Brain microvascular endothelial cell (primary cell): Measurements from ENCODE around the gene CCBE1.
A peak's percentile ranks its signal among the peaks of the same experiment; 100 is the strongest.

ENCODE experiments used
- DNase-seq: peaks from one replicate; pipeline ENCODE4 v3.0.0-alpha.2; 2020
- H3K27ac ChIP-seq: fragments of 250-450 bp; sonication (Bioruptor Pico); 2 replicates; pipeline ENCODE4 v1.5.1; 2020; ENCODE audit warnings: mild to moderate bottlenecking, moderate library complexity
- H3K27me3 ChIP-seq: fragments of 250-450 bp; sonication (Bioruptor Pico); replicated peaks from 2 replicates; pipeline ENCODE4 v1.5.1; 2020; ENCODE audit warnings: mild to moderate bottlenecking
- H3K36me3 ChIP-seq: fragments of 250-450 bp; sonication (Bioruptor Pico); replicated peaks from 2 replicates; pipeline ENCODE4 v1.5.1; 2020; ENCODE audit warnings: mild to moderate bottlenecking
- H3K4me3 ChIP-seq: 2 replicates; pipeline ENCODE4 v1.5.1; 2011; ENCODE audit warnings: low read depth, mild to moderate bottlenecking, control low read depth, low read length, moderate library complexity
- in situ Hi-C: cut with HindIII; loops from 2 replicates; pipeline ENCODE4 v1.10.0; 2017; ENCODE audit warnings: low sequenced_read_pairs, low pct_ligation_motif_present
- TF ChIP-seq, protein P1 (sequence below): IDR thresholded peaks from 2 replicates; pipeline ENCODE4 v1.5.1; 2011; ENCODE audit warnings: low read depth, mild to moderate bottlenecking, moderate library complexity, low read length, control low read depth, inconsistent platforms; ENCODE audit errors: missing control alignments

CCBE1 gene

DNA sequence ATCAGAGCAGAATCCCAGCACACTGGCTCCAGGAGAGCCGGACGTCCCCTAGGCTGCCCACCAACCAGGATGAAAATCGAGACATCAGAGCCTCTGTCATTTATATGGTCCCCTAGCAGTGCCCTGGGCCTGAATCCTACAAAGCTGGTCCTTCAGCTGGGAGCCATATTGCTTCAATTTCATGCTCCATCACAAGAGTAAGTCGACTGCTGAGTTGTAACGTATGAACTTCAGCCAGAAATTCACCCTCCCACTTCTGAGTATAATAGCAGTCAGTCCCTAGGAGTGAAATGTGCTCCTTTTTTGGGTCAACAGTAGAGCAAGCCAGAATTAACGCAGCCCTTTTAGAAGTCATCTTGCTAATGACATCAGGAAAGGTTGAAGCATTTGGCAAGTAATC, 126.4 kb downstream of the CCBE1 start:
- no peaks in the 10 kb centered on the region for H3K27me3 ChIP-seq
- in situ Hi-C loops = no loop called here
- TF ChIP-seq, protein P1, sequence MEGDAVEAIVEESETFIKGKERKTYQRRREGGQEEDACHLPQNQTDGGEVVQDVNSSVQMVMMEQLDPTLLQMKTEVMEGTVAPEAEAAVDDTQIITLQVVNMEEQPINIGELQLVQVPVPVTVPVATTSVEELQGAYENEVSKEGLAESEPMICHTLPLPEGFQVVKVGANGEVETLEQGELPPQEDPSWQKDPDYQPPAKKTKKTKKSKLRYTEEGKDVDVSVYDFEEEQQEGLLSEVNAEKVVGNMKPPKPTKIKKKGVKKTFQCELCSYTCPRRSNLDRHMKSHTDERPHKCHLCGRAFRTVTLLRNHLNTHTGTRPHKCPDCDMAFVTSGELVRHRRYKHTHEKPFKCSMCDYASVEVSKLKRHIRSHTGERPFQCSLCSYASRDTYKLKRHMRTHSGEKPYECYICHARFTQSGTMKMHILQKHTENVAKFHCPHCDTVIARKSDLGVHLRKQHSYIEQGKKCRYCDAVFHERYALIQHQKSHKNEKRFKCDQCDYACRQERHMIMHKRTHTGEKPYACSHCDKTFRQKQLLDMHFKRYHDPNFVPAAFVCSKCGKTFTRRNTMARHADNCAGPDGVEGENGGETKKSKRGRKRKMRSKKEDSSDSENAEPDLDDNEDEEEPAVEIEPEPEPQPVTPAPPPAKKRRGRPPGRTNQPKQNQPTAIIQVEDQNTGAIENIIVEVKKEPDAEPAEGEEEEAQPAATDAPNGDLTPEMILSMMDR = no peak
- H3K4me3 ChIP-seq = no peak overlapping the region
- H3K27ac ChIP-seq = no peak overlapping the region
- DNase-seq = no peak
- H3K36me3 ChIP-seq = no peaks in the 10 kb centered on the region

DNA sequence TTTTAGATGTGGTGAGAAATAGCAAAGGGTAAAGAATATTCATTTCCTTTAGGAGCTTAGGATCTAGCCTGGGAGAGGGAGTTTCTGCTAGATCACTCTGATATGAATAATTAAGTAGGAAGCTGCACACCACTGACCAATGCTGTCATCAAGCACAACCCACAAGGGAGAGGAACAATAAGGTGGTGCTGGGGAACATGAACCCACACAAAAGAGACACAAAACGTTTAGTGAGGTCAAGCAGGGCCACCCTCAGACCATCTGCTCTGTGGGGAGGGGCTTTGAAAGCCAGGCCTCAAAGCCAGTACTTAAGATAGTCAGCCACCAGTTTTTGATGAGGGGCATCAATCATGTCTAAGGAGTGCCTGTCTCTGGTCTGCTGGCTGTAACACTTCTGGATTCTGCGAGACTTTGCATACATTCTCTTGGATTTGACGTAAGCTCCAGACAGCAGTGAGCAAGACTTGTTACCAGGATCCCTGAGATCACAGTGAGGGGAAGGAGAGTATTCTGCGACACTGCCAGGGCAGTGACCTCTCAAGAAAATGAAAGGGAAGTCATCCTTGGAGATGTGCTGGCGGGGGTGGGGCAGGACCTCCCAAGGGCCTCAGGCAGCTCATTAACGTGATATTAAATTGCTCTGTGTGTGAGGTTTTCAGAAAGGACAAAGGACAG, 127.0 kb downstream of the CCBE1 start:
- Histone ChIP-seq H3K4me3 (no peak overlapping the region), H3K36me3 (no peaks in the 10 kb centered on the region), H3K27me3 (no peaks in the 10 kb centered on the region), H3K27ac (no peak overlapping the region)
- in situ Hi-C loops = no loop called here
- DNase-seq = no peak
- TF ChIP-seq, protein P1 = no peak

DNA sequence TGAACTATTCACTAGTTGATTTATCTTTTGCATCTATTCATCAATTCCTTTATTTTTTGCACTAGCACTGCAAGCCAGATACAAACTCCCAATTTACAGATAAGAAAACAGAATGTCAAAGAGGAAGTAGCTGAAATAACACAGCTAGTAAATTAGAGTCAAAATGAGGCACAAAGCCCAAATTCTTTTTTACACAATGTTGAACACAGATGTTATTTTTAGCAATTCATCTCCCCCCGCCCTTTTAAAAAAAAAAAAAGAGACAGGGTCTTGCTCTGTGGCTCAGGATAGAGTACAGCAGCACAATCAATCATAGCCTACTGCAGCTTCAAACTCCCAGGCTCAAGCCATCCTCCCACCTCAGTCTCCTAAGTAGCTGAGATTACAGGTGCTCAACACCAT, 127.8 kb downstream of the CCBE1 start:
- TF ChIP-seq, protein P1 = no peak

DNA sequence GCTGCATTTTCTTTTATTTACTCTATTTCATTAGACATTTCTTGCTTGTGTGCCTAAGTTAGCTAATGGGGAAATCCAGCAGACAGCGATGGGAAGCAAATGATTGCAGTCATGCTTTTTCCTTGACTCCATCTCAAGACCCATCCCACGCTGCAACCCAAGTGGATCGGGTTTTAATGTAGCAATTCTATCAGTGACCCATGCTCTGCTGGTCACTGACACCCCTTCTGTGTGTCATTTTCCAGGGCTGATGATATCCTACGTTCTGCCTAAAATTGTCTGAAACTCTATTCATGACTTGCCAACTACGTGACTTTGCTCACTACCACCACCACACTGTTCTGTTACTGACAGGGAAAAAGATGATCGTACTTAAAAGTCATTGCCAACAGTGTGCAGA, 129.8 kb downstream of the CCBE1 start:
- Histone ChIP-seq H3K27ac (no peak overlapping the region), H3K36me3 (no peaks in the 10 kb centered on the region), H3K4me3 (no peak overlapping the region), H3K27me3 (no peaks in the 10 kb centered on the region)
- DNase-seq = no peak
- in situ Hi-C loops = no loop called here
- TF ChIP-seq, protein P1 = no peak

More for the DNA sequence above, 127.8 kb downstream of the CCBE1 start:
- no peak overlapping the region for H3K27ac ChIP-seq
- in situ Hi-C loops = no loop called here
- H3K27me3 ChIP-seq = no peaks in the 10 kb centered on the region
- DNase-seq = no peak
- H3K4me3 ChIP-seq = no peak overlapping the region
- H3K36me3 ChIP-seq = no peaks in the 10 kb centered on the region

DNA sequence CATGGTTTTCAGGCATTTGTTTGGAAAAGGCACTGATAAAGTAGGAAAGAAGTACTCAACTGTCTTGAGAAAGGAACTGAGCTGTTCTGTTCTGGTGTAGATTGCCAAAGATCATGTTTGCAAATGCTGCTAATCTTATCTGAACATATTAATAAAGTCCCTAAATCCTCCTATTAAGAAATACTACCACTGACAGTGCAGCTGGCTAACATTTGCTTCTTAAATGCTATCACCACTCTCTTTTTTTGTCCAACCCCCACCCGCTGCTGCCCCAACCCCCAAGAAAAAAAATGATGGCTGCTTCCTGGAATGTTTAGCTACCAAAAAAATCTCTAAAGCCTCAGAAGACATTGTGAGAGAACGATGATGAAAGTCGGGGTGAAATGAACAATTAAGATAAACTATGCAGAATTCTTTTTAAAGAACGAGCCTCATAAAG, 130.7 kb downstream of the CCBE1 start:
- in situ Hi-C loops = no loop called here
- DNase-seq = no peak
- H3K27ac ChIP-seq = no peak overlapping the region
- TF ChIP-seq, protein P1 = no peak
- H3K27me3 ChIP-seq = no peaks in the 10 kb centered on the region
- H3K4me3 ChIP-seq = no peak overlapping the region
- H3K36me3 ChIP-seq = no peaks in the 10 kb centered on the region

DNA sequence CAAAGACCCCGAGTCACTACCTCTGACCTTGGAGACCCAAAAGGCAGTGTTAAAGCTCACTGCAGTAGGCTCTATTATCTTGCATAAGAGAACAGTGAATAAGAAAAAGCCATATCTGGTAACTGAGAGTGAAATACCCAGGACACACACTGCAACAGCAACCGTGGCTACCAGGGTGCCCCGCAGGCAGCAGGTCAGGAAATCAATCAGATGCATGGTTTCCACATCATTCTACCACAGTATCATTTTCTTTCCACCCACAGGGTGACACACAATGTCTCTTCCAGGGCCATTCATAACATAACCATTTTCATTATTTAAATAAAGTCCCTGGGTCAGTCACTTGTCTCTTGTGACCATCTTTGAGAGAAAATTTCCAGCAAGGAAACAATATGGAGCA, 131.3 kb downstream of the CCBE1 start:
- Histone ChIP-seq H3K36me3 (no peaks in the 10 kb centered on the region), H3K27ac (no peak overlapping the region), H3K27me3 (no peaks in the 10 kb centered on the region), H3K4me3 (no peak overlapping the region)
- TF ChIP-seq, protein P1 = no peak
- in situ Hi-C loops = no loop called here
- peak; percentile 9 for DNase-seq
